Neuronal stem cell (in vitro differentiated cells): ENCODE measurements around the gene FGF4.

Experiments used
- DNase-seq: peaks from one replicate; pipeline ENCODE4 v3.0.0-alpha.2; 2013; ENCODE audit warnings: low spot score
- H2AFZ ChIP-seq: one replicate; pipeline ENCODE4 v1.6.1; 2013; ENCODE audit warnings: mild to moderate bottlenecking, low read length, inconsistent platforms
- H2AK5ac ChIP-seq: 2 replicates; pipeline ENCODE4 v1.6.1; 2013; ENCODE audit warnings: low read depth, mild to moderate bottlenecking, inconsistent platforms, low read length, moderate library complexity, mixed read lengths
- H2BK120ac ChIP-seq: 2 replicates; pipeline ENCODE4 v1.6.1; 2013; ENCODE audit warnings: low read depth, mild to moderate bottlenecking, inconsistent platforms, low read length, moderate library complexity, mixed read lengths
- H2BK12ac ChIP-seq: one replicate; pipeline ENCODE4 v1.6.1; 2013; ENCODE audit warnings: low read length, inconsistent platforms
- H2BK15ac ChIP-seq: 2 replicates; pipeline ENCODE4 v1.6.1; 2013; ENCODE audit warnings: mild to moderate bottlenecking, low read length, inconsistent platforms, mixed read lengths
- H2BK5ac ChIP-seq: one replicate; pipeline ENCODE4 v1.6.1; 2013; ENCODE audit warnings: inconsistent platforms, mild to moderate bottlenecking, low read length, moderate library complexity
- H3K14ac ChIP-seq: one replicate; pipeline ENCODE4 v1.6.1; 2013; ENCODE audit warnings: low read length, inconsistent platforms
- H3K18ac ChIP-seq: 2 replicates; pipeline ENCODE4 v1.6.1; 2013; ENCODE audit warnings: low read length, inconsistent platforms
- H3K23ac ChIP-seq: 2 replicates; pipeline ENCODE4 v1.6.1; 2013; ENCODE audit warnings: low read depth, mild to moderate bottlenecking, mixed read lengths, low read length, inconsistent platforms; ENCODE audit not compliant: poor library complexity
- H3K27ac ChIP-seq: replicated peaks from 3 replicates; pipeline ENCODE4 v1.5.1; 2013; ENCODE audit warnings: low read length, inconsistent platforms
- H3K27me3 ChIP-seq, 3 experiments: 2 replicates each; pipeline ENCODE4 v1.6.1; 2013; ENCODE audit warnings: low read length in 3 of 3, mild to moderate bottlenecking in 2 of 3, inconsistent platforms in 1 of 3, low read depth in 1 of 3, mixed read lengths in 1 of 3, moderate library complexity in 1 of 3; ENCODE audit not compliant: control insufficient read depth in 3 of 3, insufficient read depth in 3 of 3
- H3K36me3 ChIP-seq, 2 donors: replicated peaks in 1 of 2; 2 replicates each; pipeline ENCODE4 v1.6.1; 2013; ENCODE audit warnings: low read length in 2 of 2; ENCODE audit not compliant: control insufficient read depth in 2 of 2, insufficient read depth in 2 of 2
- H3K4ac ChIP-seq: 2 replicates; pipeline ENCODE4 v1.6.1; 2013; ENCODE audit warnings: inconsistent platforms, mild to moderate bottlenecking, low read length, moderate library complexity
- H3K4me1 ChIP-seq, 2 donors: 1 replicate in 1 of 2; 2 replicates in 1 of 2; pipeline ENCODE4 v1.6.1; 2013; ENCODE audit warnings: low read length in 2 of 2, low read depth in 1 of 2; ENCODE audit not compliant: control insufficient read depth in 2 of 2, insufficient read depth in 1 of 2
- H3K4me2 ChIP-seq: one replicate; pipeline ENCODE4 v1.6.1; 2013; ENCODE audit warnings: mild to moderate bottlenecking, low read length, inconsistent platforms; ENCODE audit not compliant: insufficient read depth, poor library complexity, severe bottlenecking
- H3K4me3 ChIP-seq, 2 donors: 2 replicates each; pipeline ENCODE4 v1.5.1; 2013; ENCODE audit warnings: low read length in 2 of 2, mild to moderate bottlenecking in 2 of 2, inconsistent platforms in 1 of 2, moderate library complexity in 1 of 2
- H3K79me1 ChIP-seq: one replicate; pipeline ENCODE4 v1.6.1; 2013; ENCODE audit warnings: low read depth, mild to moderate bottlenecking, inconsistent platforms, low read length, moderate library complexity
- H3K9ac ChIP-seq: one replicate; pipeline ENCODE4 v1.6.1; 2013; ENCODE audit warnings: mild to moderate bottlenecking, low read depth, low read length, inconsistent platforms; ENCODE audit not compliant: poor library complexity
- H3K9me3 ChIP-seq, 2 donors: replicated peaks in 1 of 2; 2 replicates each; pipeline versions ENCODE3 to v1.6.1; 2013; ENCODE audit warnings: low read length in 2 of 2, mild to moderate bottlenecking in 2 of 2, inconsistent platforms in 1 of 2, low read depth in 1 of 2, mixed read lengths in 1 of 2, moderate library complexity in 1 of 2; ENCODE audit not compliant: control insufficient read depth in 2 of 2, insufficient read depth in 1 of 2
- H4K8ac ChIP-seq: one replicate; pipeline ENCODE4 v1.6.1; 2013; ENCODE audit warnings: low read depth, mild to moderate bottlenecking, inconsistent platforms, low read length, moderate library complexity
- H4K91ac ChIP-seq: one replicate; pipeline ENCODE4 v1.6.1; 2013; ENCODE audit warnings: low read length, low read depth, mild to moderate bottlenecking, inconsistent platforms; ENCODE audit not compliant: poor library complexity
- WGBS, 2 donors: extraction: QIAGEN DNeasy Blood & Tissue Kit; methylation state at CpG; one replicate each; pipeline ENCODE4 v1.1.7; 2013; ENCODE audit warnings: missing lambda C conversion rate in 2 of 2, mixed read lengths in 1 of 2; ENCODE audit not compliant: insufficient read length in 2 of 2, insufficient replicate concordance in 1 of 2; ENCODE audit errors: extremely low coverage in 2 of 2; 5-methylcytosine and 5-hydroxymethylcytosine counted together

Gene FGF4

GRCh38 chr11:69791276-69792180, 16.4 kb upstream of the FGF4 start:
- no peak overlapping the region for H2BK12ac ChIP-seq
- H3K27me3 ChIP-seq = peaks cover 0 to 24% (median 2%) of the 10 kb centered on the region in 3 experiments
- peak overlapping the region; percentile 10 for H2BK5ac ChIP-seq
- H3K4me1 ChIP-seq = peaks cover 0 to 5% of the 10 kb centered on the region in 2 donors
- no CpG with 5 or more reads among the region's 25 CpGs for WGBS, 2 donors
- peak overlapping the region; percentile 12 for H2AK5ac ChIP-seq
- no peak overlapping the region for H3K27ac ChIP-seq
- no peak for DNase-seq
- H3K4me2 ChIP-seq = no peak overlapping the region
- no peak overlapping the region for H4K8ac ChIP-seq
- H3K4me3 ChIP-seq = no peak overlapping the region
- peak overlapping the region; percentile 55 for H3K18ac ChIP-seq
- no peak overlapping the region for H2BK15ac ChIP-seq
- no peak overlapping the region for H2BK120ac ChIP-seq
- H3K9ac ChIP-seq = peak overlapping the region; percentile 57
- H2AFZ ChIP-seq = no peak overlapping the region
- no peak overlapping the region for H3K4ac ChIP-seq
- peaks cover 5% of the 10 kb centered on the region for H3K79me1 ChIP-seq
- H4K91ac ChIP-seq = no peak overlapping the region
- H3K23ac ChIP-seq = peak overlapping the region; percentile 27
- peak overlapping the region; percentile 73 for H3K14ac ChIP-seq
- no peaks in the 10 kb centered on the region for H3K9me3 ChIP-seq
- H3K36me3 ChIP-seq = no peaks in the 10 kb centered on the region

GRCh38 chr11:69788956-69789355, 13.8 kb upstream of the FGF4 start:
- H3K4me3 ChIP-seq = no peak overlapping the region
- H3K27me3 ChIP-seq = peaks cover 0 to 24% (median 2%) of the 10 kb centered on the region in 3 experiments
- no peak overlapping the region for H2AFZ ChIP-seq
- DNase-seq = no peak
- H3K4me2 ChIP-seq = no peak overlapping the region
- H3K4ac ChIP-seq = no peak overlapping the region
- peak overlapping the region; percentile 38 for H2BK15ac ChIP-seq
- peak overlapping the region; percentile 17 for H4K8ac ChIP-seq
- peaks cover 0 to 5% of the 10 kb centered on the region in 2 donors for H3K4me1 ChIP-seq
- H3K27ac ChIP-seq = no peak overlapping the region
- H3K36me3 ChIP-seq = no peaks in the 10 kb centered on the region
- H3K23ac ChIP-seq = no peak overlapping the region
- H3K9ac ChIP-seq = peak overlapping the region; percentile 21
- no peak overlapping the region for H4K91ac ChIP-seq
- H2AK5ac ChIP-seq = no peak overlapping the region
- no peaks in the 10 kb centered on the region for H3K9me3 ChIP-seq
- WGBS, 2 donors = no CpG with 5 or more reads among the region's 11 CpGs
- peaks cover 5% of the 10 kb centered on the region for H3K79me1 ChIP-seq
- no peak overlapping the region for H3K14ac ChIP-seq
- H2BK120ac ChIP-seq = no peak overlapping the region
- peak overlapping the region; percentile 49 for H2BK12ac ChIP-seq
- peak overlapping the region; percentile 57 for H3K18ac ChIP-seq
- H2BK5ac ChIP-seq = no peak overlapping the region

- Histone ChIP-seq H3K14ac (no peak overlapping the region), H3K9me3 (no peaks in the 10 kb centered on the region), H2BK5ac (no peak overlapping the region), H3K23ac (peak overlapping the region; percentile 91), H3K27me3 (peaks cover 0 to 24% (median 2%) of the 10 kb centered on the region in 3 experiments), H3K4me3 (no peak overlapping the region), H3K18ac (peak overlapping the region; percentile 48), H2AFZ (no peak overlapping the region), H3K79me1 (peaks cover 4% of the 10 kb centered on the region), H2BK120ac (peak overlapping the region; percentile 94), H3K9ac (peak overlapping the region; percentile 44), H3K4me2 (no peak overlapping the region), H2AK5ac (peak overlapping the region; percentile 53), H2BK15ac (peak overlapping the region; percentile 43), H3K4ac (peak overlapping the region; percentile 53), H3K4me1 (peaks cover 0 to 5% of the 10 kb centered on the region in 2 donors), H2BK12ac (peak overlapping the region; percentile 41), H3K36me3 (no peaks in the 10 kb centered on the region), H4K8ac (no peak overlapping the region), H3K27ac (no peak overlapping the region), H4K91ac (no peak overlapping the region)
- DNase-seq = no peak
- WGBS, 2 donors = no CpG with 5 or more reads among the region's 10 CpGs
Observed at GRCh38 chr11:69787906-69788305, 12.8 kb upstream of the FGF4 start.

GRCh38 chr11:69787457-69787856, 12.3 kb upstream of the FGF4 start:
- Histone ChIP-seq H4K8ac (no peak overlapping the region), H3K4me3 (no peak overlapping the region), H3K9ac (no peak overlapping the region), H3K36me3 (no peaks in the 10 kb centered on the region), H2BK120ac (no peak overlapping the region), H3K4me2 (no peak overlapping the region), H4K91ac (no peak overlapping the region), H3K9me3 (no peaks in the 10 kb centered on the region), H2AFZ (no peak overlapping the region), H3K18ac (no peak overlapping the region), H3K4me1 (peaks cover 0 to 4% of the 10 kb centered on the region in 2 donors), H3K79me1 (peaks cover 2% of the 10 kb centered on the region), H2BK5ac (no peak overlapping the region), H3K27me3 (peaks cover 0 to 24% (median 2%) of the 10 kb centered on the region in 3 experiments), H2BK15ac (peak overlapping the region; percentile 43), H3K27ac (no peak overlapping the region), H2AK5ac (peak overlapping the region; percentile 53), H2BK12ac (no peak overlapping the region), H3K23ac (peak overlapping the region; percentile 91), H3K4ac (peak overlapping the region; percentile 53), H3K14ac (no peak overlapping the region)
- WGBS, 2 donors = no CpG with 5 or more reads among the region's 4 CpGs
- DNase-seq = no peak
